ENCODE measurements around the gene S100A4.
A peak's percentile ranks its signal among the peaks of the same experiment; 100 is the strongest.

Gene S100A4

DNA sequence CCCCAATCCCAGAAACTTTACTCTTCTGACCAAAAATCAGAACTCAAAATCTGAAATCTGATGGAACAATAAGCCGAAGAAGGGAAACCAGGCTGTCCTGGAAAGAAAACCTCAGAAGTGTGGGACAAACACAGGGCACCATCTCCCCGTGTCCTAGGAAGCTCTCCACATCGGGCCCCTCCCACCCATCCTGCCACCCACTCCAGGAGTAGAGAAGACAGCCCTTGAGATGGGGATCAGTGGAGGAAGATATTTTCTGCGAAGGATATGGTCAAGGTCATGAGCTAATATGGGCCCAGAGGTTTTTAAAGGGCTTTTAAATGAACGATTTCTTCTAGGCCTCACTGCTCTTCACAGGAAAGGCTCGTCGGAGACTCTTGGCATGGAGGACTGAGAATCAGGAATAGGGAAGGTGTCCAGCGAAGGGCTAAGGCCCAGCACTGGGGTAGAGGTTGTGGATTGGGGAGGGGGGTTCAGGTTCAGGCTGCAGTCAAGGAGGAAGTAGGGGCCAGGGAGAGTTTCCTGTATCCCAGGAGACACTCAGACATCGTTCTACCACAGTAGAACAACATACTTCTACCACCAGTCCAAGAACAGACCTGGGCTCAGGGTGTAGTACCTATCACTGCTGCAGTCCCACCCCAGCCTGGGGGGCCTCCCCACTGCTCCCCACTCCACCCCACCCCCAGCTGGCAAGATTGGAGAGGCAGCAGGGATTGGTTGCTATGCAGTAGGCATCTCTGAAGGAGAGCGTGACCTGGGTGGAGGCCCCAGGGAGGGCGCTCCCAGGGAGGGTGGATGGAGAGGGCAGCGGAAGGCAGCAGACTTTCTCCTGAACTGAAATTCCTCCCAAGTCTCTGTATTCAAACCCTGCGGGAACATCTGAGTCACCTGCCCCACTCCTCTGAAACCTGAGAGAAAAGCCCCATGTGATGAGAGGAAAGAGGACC is 3.7 kb downstream of the S100A4 start:
- TF ChIP-seq, protein P1, sequence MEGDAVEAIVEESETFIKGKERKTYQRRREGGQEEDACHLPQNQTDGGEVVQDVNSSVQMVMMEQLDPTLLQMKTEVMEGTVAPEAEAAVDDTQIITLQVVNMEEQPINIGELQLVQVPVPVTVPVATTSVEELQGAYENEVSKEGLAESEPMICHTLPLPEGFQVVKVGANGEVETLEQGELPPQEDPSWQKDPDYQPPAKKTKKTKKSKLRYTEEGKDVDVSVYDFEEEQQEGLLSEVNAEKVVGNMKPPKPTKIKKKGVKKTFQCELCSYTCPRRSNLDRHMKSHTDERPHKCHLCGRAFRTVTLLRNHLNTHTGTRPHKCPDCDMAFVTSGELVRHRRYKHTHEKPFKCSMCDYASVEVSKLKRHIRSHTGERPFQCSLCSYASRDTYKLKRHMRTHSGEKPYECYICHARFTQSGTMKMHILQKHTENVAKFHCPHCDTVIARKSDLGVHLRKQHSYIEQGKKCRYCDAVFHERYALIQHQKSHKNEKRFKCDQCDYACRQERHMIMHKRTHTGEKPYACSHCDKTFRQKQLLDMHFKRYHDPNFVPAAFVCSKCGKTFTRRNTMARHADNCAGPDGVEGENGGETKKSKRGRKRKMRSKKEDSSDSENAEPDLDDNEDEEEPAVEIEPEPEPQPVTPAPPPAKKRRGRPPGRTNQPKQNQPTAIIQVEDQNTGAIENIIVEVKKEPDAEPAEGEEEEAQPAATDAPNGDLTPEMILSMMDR (IDR thresholded peaks at IDR 0.05; ENCODE audit: insufficient read depth, low read depth, low read length, missing control alignments), result no peak
- H3K4me3 ChIP-seq (ENCODE audit: low read length), result no peak overlapping the region
- DNase-seq (ENCODE audit: low read depth), result no peak

DNA sequence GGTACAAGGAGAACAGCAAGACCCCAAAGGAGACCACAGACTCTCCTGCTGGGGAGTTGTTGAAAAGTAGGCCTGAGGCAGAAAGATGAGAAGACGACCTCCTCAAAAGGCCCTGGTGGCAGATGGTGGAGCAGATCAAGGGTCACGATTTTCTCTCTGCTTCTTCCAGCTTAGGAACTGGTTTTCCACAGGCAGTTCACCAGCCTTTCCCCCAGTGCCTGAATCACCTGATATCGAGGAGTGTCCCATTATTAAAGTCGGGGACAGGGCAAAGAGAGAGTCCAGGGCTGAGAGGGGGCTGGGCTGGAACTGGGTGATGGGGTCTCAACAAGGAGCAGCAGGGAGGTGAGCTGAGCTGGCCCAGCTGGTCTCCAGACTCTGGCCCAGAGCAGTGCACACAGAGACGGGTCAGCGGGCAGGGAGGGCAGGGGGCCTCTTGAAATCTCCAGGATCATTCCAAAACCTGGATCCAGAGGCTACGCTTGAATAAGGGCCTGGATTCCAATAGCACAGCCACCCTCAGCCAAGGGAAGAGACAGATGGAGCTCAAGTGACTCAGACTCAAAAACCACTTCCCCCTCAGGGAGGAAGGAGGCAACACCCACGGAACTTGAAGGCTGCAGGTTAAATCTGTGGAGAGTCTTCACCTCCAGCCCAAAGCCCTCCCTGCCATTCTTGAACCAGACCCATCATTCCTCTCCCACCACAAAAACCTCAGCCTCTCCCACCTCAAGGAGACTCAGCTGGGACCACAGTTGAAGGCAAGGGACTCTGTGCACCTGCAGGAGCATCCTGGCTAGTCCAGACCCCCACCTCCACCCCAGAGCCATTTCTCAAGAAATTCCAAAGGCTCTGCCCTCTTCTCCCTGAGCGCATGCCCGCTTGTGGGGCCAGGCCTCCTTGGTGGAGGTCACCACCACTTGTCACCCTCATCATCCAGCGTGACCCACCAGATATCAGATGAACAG is 4.9 kb downstream of the S100A4 start, which contains the start of gene S100A5:
TSS of gene S100A5 (minus strand) at position 541 of the 968 bp plus-strand sequence. CDS start 743 bp downstream, outside the sequence.
- no peak within 1 kb of the TSS for H3K4me3 ChIP-seq (ENCODE audit: low read length)
- peak; percentile 77 for DNase-seq (ENCODE audit: low read depth)
- TF ChIP-seq, protein P1 (IDR thresholded peaks at IDR 0.05; ENCODE audit: insufficient read depth, low read depth, low read length, missing control alignments), result no peak

DNA sequence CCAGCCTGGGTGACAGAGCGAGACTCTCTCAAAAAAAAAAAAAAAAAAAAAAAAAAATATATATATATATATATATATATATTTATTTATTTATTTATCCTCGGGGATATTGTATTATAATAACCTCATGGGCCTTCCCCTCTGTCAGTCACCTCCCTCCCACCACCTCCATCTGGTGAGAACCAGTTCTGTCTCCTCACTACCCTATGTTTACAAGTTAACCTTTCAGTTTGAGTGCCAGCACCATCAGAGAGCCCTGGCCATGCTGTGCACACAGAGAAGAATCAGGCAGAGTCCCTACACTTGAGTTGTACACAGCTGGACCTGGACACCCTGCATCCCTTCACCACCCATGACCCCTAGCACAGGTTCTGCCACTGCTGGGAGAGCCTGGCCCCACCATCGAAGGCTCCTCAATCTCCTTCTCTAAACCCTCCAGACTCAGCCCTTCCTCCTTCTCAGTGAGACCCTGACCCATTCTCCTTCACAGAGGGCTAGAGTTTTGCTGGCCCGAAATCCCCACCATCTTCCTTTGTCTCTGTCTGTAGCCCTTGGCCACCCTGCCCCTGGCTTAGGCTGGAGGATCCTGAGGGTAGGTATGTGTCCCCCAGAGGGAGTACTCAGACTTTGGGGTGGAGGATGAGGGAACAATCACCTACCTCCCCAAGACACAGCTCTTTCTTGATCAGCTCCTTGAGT is 6.1 kb downstream of the S100A4 start:
- DNase-seq (ENCODE audit: low read depth), result no peak
- TF ChIP-seq, protein P1 (IDR thresholded peaks at IDR 0.05; ENCODE audit: insufficient read depth, low read depth, low read length, missing control alignments), result no peak
- no peak overlapping the region for H3K4me3 ChIP-seq (ENCODE audit: low read length)

DNA sequence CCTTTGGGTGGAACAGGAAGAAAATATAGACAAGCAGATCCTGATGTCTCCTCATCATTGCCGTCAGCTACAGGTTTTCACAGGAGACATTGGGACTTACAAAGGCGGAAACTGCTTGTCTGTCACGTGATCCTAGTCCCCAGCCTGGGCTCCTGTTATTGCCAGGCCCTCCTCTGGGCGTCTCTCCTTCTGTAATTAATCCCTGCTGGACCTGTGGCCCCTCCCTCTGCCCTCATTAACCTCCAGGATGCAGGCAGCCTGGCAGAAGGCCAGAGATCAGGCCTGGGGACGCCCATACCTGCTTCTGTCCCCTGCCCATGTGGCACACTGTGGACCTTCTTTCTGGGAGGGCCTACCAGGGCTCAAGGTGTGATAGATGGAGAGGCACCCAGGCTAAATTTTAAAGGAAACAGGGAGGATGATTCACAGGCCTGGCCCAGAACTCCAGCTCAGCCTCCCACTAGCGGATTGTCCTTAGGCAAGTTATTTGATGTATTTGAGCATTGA is 7.2 kb downstream of the S100A4 start:
- no peak overlapping the region for H3K4me3 ChIP-seq (ENCODE audit: low read length)
- TF ChIP-seq, protein P1 (IDR thresholded peaks at IDR 0.05; ENCODE audit: insufficient read depth, low read depth, low read length, missing control alignments), result no peak
- DNase-seq (ENCODE audit: low read depth), result peak; percentile 55

DNA sequence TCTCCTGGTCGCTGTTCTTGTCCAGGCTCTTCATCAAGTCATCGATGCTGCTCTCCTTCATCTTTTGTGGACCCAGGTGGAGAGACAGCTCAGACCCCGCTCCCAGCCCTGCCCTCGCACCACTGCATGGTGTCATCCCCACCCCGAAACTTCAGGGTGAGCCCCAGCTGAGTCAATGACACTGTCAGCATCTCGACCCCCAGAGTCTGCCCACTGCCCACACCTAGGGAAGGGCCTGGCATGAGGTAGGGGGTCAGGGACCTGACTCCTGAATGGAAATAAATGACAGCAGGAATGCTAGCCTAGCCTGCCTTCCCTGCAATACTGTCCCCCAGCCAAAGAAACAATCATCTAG is 8.3 kb downstream of the S100A4 start:
- TF ChIP-seq, protein P1 (IDR thresholded peaks at IDR 0.05; ENCODE audit: insufficient read depth, low read depth, low read length, missing control alignments), result no peak
- DNase-seq (ENCODE audit: low read depth), result no peak
- H3K4me3 ChIP-seq (ENCODE audit: low read length), result no peak overlapping the region

All from epithelial cell of esophagus (primary cell).